ENCODE measurements around the gene ASPA.
"Not testable (repeated sequence)": the region's sequence is repeated elsewhere in the genome, so short reads cannot be mapped to it uniquely, and the experiment has no call there.

The ASPA gene

GRCh38 chr17:3485481-3486068, 9.8 kb downstream of the ASPA start:
- Mint-ChIP-seq H3K4me3 (no peak overlapping the region), H3K27me3 (peaks cover 14% of the 10 kb centered on the region), H3K36me3 (no peaks in the 10 kb centered on the region), H3K27ac (no peak overlapping the region), H3K4me1 (ENCODE audit: low read depth) (no peaks in the 10 kb centered on the region), H3K9me3 (ENCODE audit: low read depth) (no peaks in the 10 kb centered on the region)

DNA sequence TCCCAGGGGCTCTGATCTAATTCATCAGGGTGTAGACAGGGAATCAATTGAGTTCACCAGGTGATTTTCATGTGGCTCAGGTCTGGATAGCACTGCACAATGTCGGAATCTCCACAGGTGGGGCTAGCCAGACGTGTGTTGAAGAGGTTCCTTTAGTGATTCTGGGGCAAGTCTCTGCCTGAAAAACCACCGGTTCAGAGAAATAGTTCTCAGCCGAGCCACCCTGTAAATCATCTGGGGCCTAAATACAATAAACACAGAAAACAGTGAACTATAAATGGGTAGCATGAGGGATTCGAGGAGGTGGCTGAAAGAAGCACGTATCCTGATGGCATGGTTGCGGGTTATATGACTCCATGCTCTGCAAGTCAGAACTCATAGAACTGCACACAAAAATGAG, 21.3 kb downstream of the ASPA start:
- no peak overlapping the region for H3K27ac Mint-ChIP-seq
- H3K4me3 Mint-ChIP-seq: no peak overlapping the region
- no peaks in the 10 kb centered on the region for H3K36me3 Mint-ChIP-seq
- no peaks in the 10 kb centered on the region for H3K9me3 Mint-ChIP-seq (ENCODE audit: low read depth)
- no peaks in the 10 kb centered on the region for H3K4me1 Mint-ChIP-seq (ENCODE audit: low read depth)
- H3K27me3 Mint-ChIP-seq: no peaks in the 10 kb centered on the region

- H3K27me3 Mint-ChIP-seq: no peaks in the 10 kb centered on the region
- no peaks in the 10 kb centered on the region for H3K9me3 Mint-ChIP-seq (ENCODE audit: low read depth)
- no peak overlapping the region for H3K4me3 Mint-ChIP-seq
- no peak overlapping the region for H3K27ac Mint-ChIP-seq
- H3K36me3 Mint-ChIP-seq: no peaks in the 10 kb centered on the region
- H3K4me1 Mint-ChIP-seq (ENCODE audit: low read depth): no peaks in the 10 kb centered on the region
Measured at GRCh38 chr17:3501344-3501743, 25.5 kb downstream of the ASPA start.

- Mint-ChIP-seq H3K9me3 (ENCODE audit: low read depth) (peaks cover 2% of the 10 kb centered on the region), H3K4me1 (ENCODE audit: low read depth) (no peaks in the 10 kb centered on the region), H3K27ac (no peak overlapping the region), H3K27me3 (peaks cover under 1% of the 10 kb centered on the region), H3K4me3 (no peak overlapping the region), H3K36me3 (no peaks in the 10 kb centered on the region)
Measured at GRCh38 chr17:3502466-3502865, 26.7 kb downstream of the ASPA start.

GRCh38 chr17:3503285-3503684, 27.5 kb downstream of the ASPA start:
- H3K27ac Mint-ChIP-seq: no peak overlapping the region
- H3K36me3 Mint-ChIP-seq: no peaks in the 10 kb centered on the region
- peaks cover 1% of the 10 kb centered on the region for H3K27me3 Mint-ChIP-seq
- H3K4me3 Mint-ChIP-seq: no peak overlapping the region
- H3K4me1 Mint-ChIP-seq (ENCODE audit: low read depth): no peaks in the 10 kb centered on the region
- H3K9me3 Mint-ChIP-seq (ENCODE audit: low read depth): peaks cover 3% of the 10 kb centered on the region

GRCh38 chr17:3505008-3505407, 29.2 kb downstream of the ASPA start:
- Mint-ChIP-seq H3K4me1 (ENCODE audit: low read depth) (no peaks in the 10 kb centered on the region), H3K27me3 (peaks cover 1% of the 10 kb centered on the region), H3K36me3 (no peaks in the 10 kb centered on the region), H3K9me3 (ENCODE audit: low read depth) (peaks cover 3% of the 10 kb centered on the region), H3K27ac (no peak overlapping the region), H3K4me3 (no peak overlapping the region)

DNA sequence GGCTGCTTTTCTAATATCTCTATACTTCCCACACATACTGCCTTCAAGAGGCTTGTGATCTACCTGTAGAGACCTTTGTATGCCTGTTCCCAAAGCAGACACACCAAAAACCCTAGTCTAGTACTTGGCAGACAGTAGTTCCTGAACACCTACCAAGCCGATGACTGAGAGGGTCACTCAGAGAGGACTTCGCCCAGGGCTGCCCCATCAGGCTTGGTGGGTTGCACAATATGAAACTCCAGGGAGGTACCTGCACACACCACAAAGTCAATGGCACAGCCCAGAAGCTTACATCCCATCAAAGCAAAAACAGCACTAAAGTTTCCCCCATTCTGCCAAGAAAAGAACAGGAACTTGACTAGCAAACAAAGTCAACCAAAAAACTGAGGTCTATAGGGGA, 30.3 kb downstream of the ASPA start:
- Mint-ChIP-seq H3K4me3 (no peak overlapping the region), H3K4me1 (ENCODE audit: low read depth) (no peaks in the 10 kb centered on the region), H3K27ac (no peak overlapping the region), H3K9me3 (ENCODE audit: low read depth) (peaks cover 3% of the 10 kb centered on the region), H3K27me3 (peaks cover 1% of the 10 kb centered on the region), H3K36me3 (no peaks in the 10 kb centered on the region)

DNA sequence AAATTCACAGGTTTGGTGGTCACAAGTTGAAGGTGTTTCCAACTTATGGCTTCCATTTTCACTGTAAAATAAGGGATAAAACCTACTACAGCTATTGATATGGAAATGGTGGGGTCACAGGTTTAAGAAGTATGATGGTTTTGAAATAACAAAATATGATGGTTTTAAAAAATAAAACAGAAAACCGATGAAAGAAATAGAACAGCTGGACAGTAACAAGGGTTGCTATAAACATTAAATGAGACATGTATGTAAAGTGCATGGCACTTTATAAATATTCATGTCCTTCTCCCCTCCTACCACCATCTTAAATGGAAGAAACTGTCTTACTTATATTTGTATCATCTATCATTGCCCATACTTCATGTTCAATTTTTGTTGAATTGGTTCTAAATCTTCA, 31.3 kb downstream of the ASPA start:
- Mint-ChIP-seq H3K4me1 (ENCODE audit: low read depth) (no peaks in the 10 kb centered on the region), H3K27me3 (peaks cover 1% of the 10 kb centered on the region), H3K27ac (no peak overlapping the region), H3K4me3 (no peak overlapping the region), H3K9me3 (ENCODE audit: low read depth) (peaks cover 3% of the 10 kb centered on the region), H3K36me3 (no peaks in the 10 kb centered on the region)

DNA sequence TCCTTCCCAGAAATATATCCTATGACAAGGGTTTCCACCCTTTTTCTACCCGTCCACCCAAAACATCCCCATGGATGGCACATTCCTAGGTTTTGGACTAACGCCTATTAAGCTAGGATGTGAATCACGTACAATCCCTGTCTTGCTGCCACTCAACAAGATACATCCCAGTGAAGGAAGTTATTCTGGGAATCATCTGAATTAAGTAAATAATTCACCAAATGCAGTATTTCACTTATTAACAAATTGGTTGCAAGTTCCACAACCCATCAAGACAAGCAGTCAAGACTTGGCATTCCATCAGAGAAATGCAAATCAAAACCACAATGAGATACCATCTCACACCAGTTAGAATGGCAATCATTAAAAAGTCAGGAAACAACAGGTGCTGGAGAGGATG, 32.1 kb downstream of the ASPA start:
- H3K4me1 Mint-ChIP-seq (ENCODE audit: low read depth): no peaks in the 10 kb centered on the region
- H3K27me3 Mint-ChIP-seq: peaks cover 1% of the 10 kb centered on the region
- H3K4me3 Mint-ChIP-seq: no peak overlapping the region
- no peaks in the 10 kb centered on the region for H3K36me3 Mint-ChIP-seq
- H3K27ac Mint-ChIP-seq: no peak overlapping the region
- peaks cover 3% of the 10 kb centered on the region for H3K9me3 Mint-ChIP-seq (ENCODE audit: low read depth)

- Mint-ChIP-seq H3K36me3 (no peaks in the 10 kb centered on the region), H3K4me1 (ENCODE audit: low read depth) (no peaks in the 10 kb centered on the region), H3K4me3 (no peak overlapping the region), H3K27ac (no peak overlapping the region), H3K27me3 (peaks cover 1% of the 10 kb centered on the region), H3K9me3 (ENCODE audit: low read depth) (peaks cover 3% of the 10 kb centered on the region)
Measured at GRCh38 chr17:3510090-3510489, 34.3 kb downstream of the ASPA start.

DNA sequence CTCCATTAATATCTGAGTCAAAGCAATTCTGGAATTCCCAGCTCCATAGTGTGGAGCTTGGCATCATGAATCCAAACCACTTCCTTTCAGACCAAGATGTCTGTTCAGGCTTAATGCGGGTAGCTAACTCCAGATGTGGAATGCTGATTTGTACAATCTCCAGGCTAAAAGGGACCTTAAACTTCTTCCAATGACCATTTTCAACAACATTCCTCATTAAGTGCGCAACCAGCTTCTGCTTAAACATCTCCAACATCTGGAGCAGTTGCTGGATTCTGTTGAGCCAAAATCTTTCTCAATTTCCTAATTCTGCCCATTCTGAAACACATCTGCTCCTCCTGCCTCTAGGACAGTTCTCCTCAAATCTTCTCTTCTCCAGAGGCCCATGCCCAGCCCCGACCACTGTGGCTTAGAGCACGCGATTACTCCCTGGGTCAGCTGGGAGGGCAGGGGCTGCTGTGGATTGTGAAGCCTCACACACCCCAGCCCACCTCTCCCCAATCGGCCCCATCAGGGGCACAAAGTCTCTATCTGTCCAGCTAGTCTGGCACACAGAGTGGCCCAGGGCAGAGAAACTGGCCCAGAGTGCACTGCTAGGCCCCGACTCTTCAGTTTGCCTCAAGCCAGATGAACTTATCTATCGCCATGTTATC, 36.2 kb downstream of the ASPA start:
- H3K9me3 Mint-ChIP-seq (ENCODE audit: low read depth): peaks cover 3% of the 10 kb centered on the region
- no peak overlapping the region for H3K4me3 Mint-ChIP-seq
- H3K27me3 Mint-ChIP-seq: peaks cover 1% of the 10 kb centered on the region
- H3K4me1 Mint-ChIP-seq (ENCODE audit: low read depth): no peaks in the 10 kb centered on the region
- peaks cover 2% of the 10 kb centered on the region for H3K36me3 Mint-ChIP-seq
- no peak overlapping the region for H3K27ac Mint-ChIP-seq

GRCh38 chr17:3512505-3513171, 36.8 kb downstream of the ASPA start:
- H3K4me1 Mint-ChIP-seq (ENCODE audit: low read depth): no peaks in the 10 kb centered on the region
- no peak overlapping the region for H3K4me3 Mint-ChIP-seq
- H3K9me3 Mint-ChIP-seq (ENCODE audit: low read depth): no peaks in the 10 kb centered on the region

GRCh38 chr17:3513305-3514035, 37.7 kb downstream of the ASPA start:
- H3K4me3 Mint-ChIP-seq: no peak overlapping the region
- no peaks in the 10 kb centered on the region for H3K4me1 Mint-ChIP-seq (ENCODE audit: low read depth)
- H3K27me3 Mint-ChIP-seq: no peaks in the 10 kb centered on the region
- H3K27ac Mint-ChIP-seq: no peak overlapping the region
- peaks cover 2% of the 10 kb centered on the region for H3K36me3 Mint-ChIP-seq
- no peaks in the 10 kb centered on the region for H3K9me3 Mint-ChIP-seq (ENCODE audit: low read depth)

More at GRCh38 chr17:3512505-3513171, 36.8 kb downstream of the ASPA start:
- Mint-ChIP-seq H3K27ac (no peak overlapping the region), H3K27me3 (no peaks in the 10 kb centered on the region), H3K36me3 (peaks cover 2% of the 10 kb centered on the region)

DNA sequence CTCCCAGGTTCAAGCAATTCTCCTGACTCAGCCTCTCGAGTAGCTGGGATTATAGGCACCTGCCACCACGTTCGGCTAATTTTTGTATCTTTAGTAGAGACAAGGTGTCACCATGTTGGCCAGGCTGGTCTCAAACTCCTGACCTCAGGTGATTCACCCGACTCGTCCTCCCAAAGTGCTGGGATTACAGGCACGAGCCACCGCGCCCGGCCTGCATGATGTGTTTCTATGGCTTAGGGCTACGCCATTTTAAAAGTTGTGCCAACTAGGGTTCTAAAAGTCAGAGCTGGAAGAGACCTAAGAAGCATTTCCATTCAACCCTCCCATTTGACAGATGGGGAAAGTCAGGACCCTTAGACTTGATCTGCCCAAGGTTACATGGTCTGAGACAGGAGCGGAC, 38.4 kb downstream of the ASPA start:
- H3K4me3 Mint-ChIP-seq; H3K27me3 Mint-ChIP-seq; H3K27ac Mint-ChIP-seq; H3K9me3 Mint-ChIP-seq (ENCODE audit: low read depth); H3K4me1 Mint-ChIP-seq (ENCODE audit: low read depth); H3K36me3 Mint-ChIP-seq: not testable (repeated sequence)

- no peak overlapping the region for H3K27ac Mint-ChIP-seq
Measured at GRCh38 chr17:3514873-3515272, 39.1 kb downstream of the ASPA start.

More at GRCh38 chr17:3514873-3515272, 39.1 kb downstream of the ASPA start:
- H3K4me1 Mint-ChIP-seq (ENCODE audit: low read depth): no peaks in the 10 kb centered on the region
- no peaks in the 10 kb centered on the region for H3K9me3 Mint-ChIP-seq (ENCODE audit: low read depth)
- H3K36me3 Mint-ChIP-seq: peaks cover 2% of the 10 kb centered on the region
- no peaks in the 10 kb centered on the region for H3K27me3 Mint-ChIP-seq
- no peak overlapping the region for H3K4me3 Mint-ChIP-seq

Measured in activated naive CD8-positive, alpha-beta T cell (primary cell).